SIG-M5 (cell line): ENCODE results near the gene NDUFS1.
"Not testable (repeated sequence)": the region's sequence is repeated elsewhere in the genome, so short reads cannot be mapped to it uniquely, and the experiment has no call there.

Source experiments
- DNase-seq: peaks from one replicate; lab custom pipeline; 2025; lab: John Stamatoyannopoulos, UW

Gene NDUFS1

GRCh38 chr2:206159346-206160124 lies at the start of gene NDUFS1, which contains the start of gene EEF1B2:
NDUFS1 (minus strand) TSS chr2:206159444; CDS start chr2:206153678, 5,766 bp downstream.
EEF1B2 (plus strand) TSS chr2:206159895; CDS start chr2:206159980, 85 bp downstream.
- DNase-seq = peak; percentile 86

DNA sequence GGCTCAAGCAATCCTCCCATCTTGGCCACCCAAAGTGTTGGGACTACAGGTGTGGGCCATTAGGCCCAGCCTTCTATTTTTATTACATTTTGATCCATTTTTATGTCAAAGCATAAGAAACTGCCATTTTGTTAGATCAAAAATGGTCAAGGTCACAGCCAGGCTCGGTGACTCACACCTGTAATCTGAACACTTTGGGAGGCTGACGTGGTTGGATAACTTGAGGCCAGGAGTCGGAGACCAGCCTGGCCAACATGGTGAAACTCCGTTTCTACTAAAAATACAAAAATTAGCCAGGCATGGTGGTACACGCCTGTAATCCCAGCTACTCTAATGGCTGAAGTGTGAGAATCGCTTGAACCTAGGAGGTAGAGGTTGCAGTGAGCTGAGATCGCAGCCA lies 49.7 kb upstream of the NDUFS1 start:
- no peak for DNase-seq

- DNase-seq = not testable (repeated sequence)
Observed at GRCh38 chr2:206207316-206207715, 48.1 kb upstream of the NDUFS1 start.

- no peak for DNase-seq
Observed at GRCh38 chr2:206204710-206205109, 45.5 kb upstream of the NDUFS1 start.

- DNase-seq = no peak
Observed at GRCh38 chr2:206203331-206203730, 44.1 kb upstream of the NDUFS1 start.

DNA sequence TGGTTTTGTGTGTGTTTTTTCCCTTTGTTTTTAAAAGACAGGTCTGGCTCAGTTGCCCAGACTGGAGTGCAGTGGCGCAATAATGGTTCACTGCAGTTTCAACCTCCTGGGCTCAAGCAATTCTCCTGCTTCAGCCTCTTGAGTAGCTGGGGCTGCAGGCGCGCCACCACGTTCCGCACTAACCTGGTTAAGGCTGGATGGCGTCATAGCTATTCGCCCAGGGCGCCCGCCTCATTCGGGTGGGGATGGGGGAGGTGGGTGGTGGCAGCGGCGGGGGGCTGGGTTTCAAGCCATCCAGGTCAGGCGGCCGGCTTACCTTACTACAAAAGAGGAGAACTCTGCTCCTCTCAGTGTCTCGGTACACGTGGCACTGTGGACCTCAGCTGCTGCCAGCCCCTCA lies 43.2 kb upstream of the NDUFS1 start:
- no peak for DNase-seq

- no peak for DNase-seq
Observed at GRCh38 chr2:206201075-206201848, 42.0 kb upstream of the NDUFS1 start.

DNA sequence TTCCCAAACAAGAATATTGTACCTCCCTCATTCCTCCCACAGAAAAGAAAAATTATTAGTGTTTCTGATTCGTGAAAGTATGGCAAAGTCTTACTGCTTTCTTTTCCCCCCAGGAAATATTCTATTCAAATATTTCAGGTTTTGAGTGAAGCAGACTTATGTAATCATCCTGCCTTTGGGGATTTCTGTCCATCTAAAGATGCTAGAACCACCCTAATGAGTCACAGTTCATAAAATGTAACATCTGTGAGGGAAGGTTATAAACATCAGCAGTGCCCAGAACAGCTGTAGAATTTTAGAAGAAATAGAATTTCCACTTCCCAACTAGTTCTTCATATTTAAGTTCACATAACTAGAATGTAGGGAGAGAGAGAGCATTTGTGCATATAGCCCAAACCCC lies 39.4 kb upstream of the NDUFS1 start:
- DNase-seq = no peak

DNA sequence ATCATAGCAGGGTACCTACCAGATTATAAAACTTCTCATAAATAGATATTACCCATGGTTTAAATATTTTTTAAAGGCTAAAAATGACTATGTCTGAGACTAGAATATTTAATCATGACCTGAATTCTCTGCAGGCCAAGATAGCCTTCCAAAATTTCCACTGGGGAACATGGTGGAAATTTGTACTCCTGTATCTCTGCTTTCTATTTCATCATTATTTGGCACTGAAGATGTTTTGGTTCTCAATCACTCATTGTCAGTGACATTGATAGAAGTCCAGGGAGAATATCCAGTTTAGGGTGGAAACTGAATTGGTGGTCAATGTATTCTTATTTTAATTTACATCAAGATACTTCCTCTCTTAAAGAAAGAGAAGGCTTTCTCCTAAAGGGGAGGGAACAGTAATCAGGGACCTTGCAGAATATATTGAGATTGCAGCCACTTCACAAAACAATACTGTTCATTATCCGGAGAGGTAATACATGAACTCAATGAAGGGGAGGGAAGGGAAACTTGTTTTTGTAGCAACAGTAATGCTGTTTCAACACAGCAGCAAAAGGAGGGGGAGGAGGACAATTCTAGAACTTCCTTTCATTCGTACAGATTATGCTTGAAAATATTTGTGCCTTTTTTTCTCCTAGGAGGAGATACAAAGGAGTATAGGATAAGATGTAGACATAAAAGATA lies 34.6 kb upstream of the NDUFS1 start:
- no peak for DNase-seq

DNA sequence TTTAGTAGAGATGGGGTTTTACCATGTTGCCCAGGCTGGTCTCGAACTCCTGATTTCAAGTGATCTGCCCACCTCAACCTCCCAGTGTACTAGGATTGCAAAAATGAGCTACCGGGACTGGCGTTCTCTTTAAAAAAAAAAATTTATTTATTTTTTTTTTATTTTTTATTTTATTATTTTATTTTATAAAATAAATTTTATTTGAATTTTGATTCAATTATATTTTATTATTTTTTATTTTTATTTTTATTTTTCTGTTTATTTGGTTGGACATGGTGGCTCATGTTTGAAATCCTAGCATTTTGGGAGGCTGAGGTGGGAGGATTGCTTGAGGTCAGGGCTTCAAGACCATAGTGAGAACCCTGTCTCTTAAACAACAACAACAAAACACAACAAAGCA lies 32.9 kb upstream of the NDUFS1 start:
- no peak for DNase-seq

DNA sequence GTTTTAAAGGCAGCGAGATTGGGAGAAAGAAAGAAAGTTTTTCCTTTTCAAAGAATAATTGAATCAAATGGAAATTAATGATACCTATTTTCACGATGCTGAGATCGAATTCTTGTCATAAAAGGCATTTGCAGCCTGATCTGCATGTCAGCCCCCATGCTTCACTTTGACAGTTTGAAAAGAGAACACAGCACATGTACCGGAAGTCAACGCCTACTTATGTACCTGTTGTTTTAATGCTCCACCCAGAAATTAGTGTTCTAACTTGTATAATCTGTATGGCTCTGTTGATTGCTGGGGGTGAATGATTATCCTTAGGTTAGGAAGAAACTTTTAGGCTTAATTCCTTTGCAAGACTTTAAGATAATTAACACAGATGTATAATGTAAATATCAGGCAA lies 31.4 kb upstream of the NDUFS1 start:
- no peak for DNase-seq

DNA sequence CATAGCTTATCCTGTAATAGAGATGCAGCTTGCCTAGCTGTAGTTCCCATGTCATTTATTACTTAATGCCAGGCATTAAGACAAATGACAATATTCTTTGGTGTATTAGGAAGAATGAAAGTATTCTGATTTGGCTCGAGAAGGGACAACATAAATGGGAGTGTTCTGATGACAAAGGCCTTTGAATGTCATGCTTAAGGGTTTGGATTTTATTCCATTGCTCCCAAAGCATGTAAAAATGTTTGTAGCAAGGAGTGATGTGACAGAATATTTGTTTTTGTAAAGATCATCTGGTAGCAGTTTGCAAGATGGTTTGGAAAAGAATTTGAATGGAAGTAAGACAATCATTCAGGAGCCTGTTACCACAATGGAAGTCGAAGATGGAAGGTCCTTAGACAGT lies 30.9 kb upstream of the NDUFS1 start:
- no peak for DNase-seq

- DNase-seq = no peak
Observed at GRCh38 chr2:206189691-206190090, 30.4 kb upstream of the NDUFS1 start.

- not testable (repeated sequence) for DNase-seq
Observed at GRCh38 chr2:206181526-206181925, 22.3 kb upstream of the NDUFS1 start.

DNA sequence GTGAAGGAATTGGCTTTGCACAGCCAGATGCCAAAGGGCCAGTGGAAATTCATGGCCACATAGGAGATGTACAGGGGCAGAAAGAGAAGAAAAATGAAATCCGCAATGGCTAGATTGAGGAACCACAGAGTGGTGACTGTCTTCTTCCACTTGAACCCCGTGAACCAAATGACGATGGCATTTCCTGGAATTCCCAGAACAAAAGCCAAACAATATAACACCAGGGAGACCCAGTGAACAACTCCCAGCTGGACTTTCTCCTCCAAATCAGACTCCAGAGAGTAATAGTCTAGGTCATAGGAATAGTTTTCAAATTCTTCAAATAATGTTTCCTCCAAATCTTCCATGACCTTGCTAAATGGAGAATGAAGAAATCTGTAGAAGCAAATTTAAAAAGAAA lies 17.7 kb upstream of the NDUFS1 start:
- DNase-seq = no peak

GRCh38 chr2:206176121-206176520 lies 16.9 kb upstream of the NDUFS1 start:
- no peak for DNase-seq

- no peak for DNase-seq
Observed at GRCh38 chr2:206173147-206173546, 13.9 kb upstream of the NDUFS1 start.

- DNase-seq = not testable (repeated sequence)
Observed at GRCh38 chr2:206171624-206172397, 12.6 kb upstream of the NDUFS1 start.

GRCh38 chr2:206168230-206168629 lies 9.0 kb upstream of the NDUFS1 start:
- not testable (repeated sequence) for DNase-seq

DNA sequence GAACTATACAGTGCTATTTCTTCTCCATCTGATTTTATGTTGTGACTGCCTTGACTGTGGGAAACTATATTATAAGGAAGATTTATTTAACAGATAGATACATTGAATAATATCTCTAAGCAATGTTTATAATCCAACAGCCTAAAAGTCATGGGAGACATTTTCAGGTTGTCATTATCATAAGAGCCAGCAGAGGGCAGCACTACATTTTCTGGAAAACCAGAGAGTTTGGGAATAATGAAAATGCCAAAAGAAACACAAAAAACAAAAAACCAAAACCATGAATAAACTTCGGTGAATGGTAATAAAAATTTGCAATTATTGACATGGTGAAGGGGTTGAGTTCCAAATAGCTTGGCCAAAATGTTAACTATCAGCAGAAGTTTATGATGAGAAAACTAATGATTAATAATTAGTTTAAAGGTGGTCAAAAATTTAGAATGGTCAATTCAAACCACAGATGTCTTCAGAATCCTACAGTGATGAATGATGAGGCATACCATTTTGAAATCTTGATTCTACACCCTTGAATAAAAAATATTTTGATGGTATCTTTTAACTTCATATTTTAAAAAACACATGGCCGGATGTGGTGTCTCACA lies 5.1 kb upstream of the NDUFS1 start:
- no peak for DNase-seq

GRCh38 chr2:206163251-206163880 lies 4.1 kb upstream of the NDUFS1 start:
- no peak for DNase-seq
